T47D (cell line): Measurements from ENCODE around the gene C8G.

Experiments
- DNase-seq, 2 experiments: peaks; one replicate each; pipeline versions ENCODE4 v3.0.0 to v3.0.0-alpha.2; 2011 to 2012; ENCODE audit warnings: low read depth in 1 of 2, low spot score in 1 of 2
- JUND ChIP-seq: IDR thresholded peaks from 2 replicates; pipeline ENCODE4 v1.6.1; 2012; ENCODE audit warnings: low read depth
- in situ Hi-C: cut with HindIII; loops from 2 replicates; pipeline ENCODE4 v1.10.0; 2016; ENCODE audit warnings: low sequenced_read_pairs, low pct_unique_long_range_greater_than_20kb

Gene C8G

GRCh38 chr9:136994180-136994887 lies 49.3 kb downstream of the C8G start:
- in situ Hi-C loops = no loop called here
- peak; percentile 85 to 91 for DNase-seq
- no peak for TF ChIP-seq JUND

- no peak for TF ChIP-seq JUND
- DNase-seq = no peak
- in situ Hi-C loops = no loop called here
Observed at GRCh38 chr9:136994888-136995230, 49.8 kb downstream of the C8G start.

- in situ Hi-C loops = no loop called here
- TF ChIP-seq JUND = no peak
- no peak for DNase-seq
Observed at GRCh38 chr9:136995362-136995761, 50.3 kb downstream of the C8G start.

GRCh38 chr9:136995772-136996311 lies 50.8 kb downstream of the C8G start:
- peak; percentile 48 to 67 for DNase-seq
- in situ Hi-C loops = no loop called here
- TF ChIP-seq JUND = no peak
